Tibial artery (tissue), 4 donors: ENCODE measurements around the gene GRHL3.

Source experiments
- DNase-seq, 2 donors: peaks; one replicate each; pipeline ENCODE4 v3.0.0-alpha.2; 2019
- H3K27ac ChIP-seq, 2 donors: fragments of 200-600 bp; sonication (generic) in 1 of 2; 1 replicate in 1 of 2; 2 replicates in 1 of 2; pipeline ENCODE4 v1.5.1; 2018 to 2019; ENCODE audit warnings: mild to moderate bottlenecking in 1 of 2
- H3K27me3 ChIP-seq, 2 donors: fragments of 200-600 bp; sonication (generic) in 1 of 2; one replicate each; pipeline versions ENCODE4 v1.5.1 to v1.6.0; 2016 to 2019
- H3K36me3 ChIP-seq, 3 donors: fragments of 200-600 bp; sonication (generic) in 2 of 3; one replicate each; pipeline ENCODE4 v1.5.1; 2016 to 2019; ENCODE audit warnings: mild to moderate bottlenecking in 2 of 3
- H3K4me1 ChIP-seq, 4 donors: fragments of 200-600 bp; sonication (generic) in 2 of 4; 1 replicate in 3 of 4; 2 replicates in 1 of 4; pipeline ENCODE4 v1.5.1; 2016 to 2019
- H3K4me3 ChIP-seq, 2 donors: fragments of 200-600 bp; sonication (generic) in 1 of 2; 1 replicate in 1 of 2; 2 replicates in 1 of 2; pipeline ENCODE4 v1.5.1; 2018 to 2019; ENCODE audit warnings: mild to moderate bottlenecking in 2 of 2
- H3K9me3 ChIP-seq, 3 donors: fragments of 200-600 bp; sonication (generic) in 1 of 3; one replicate each; pipeline ENCODE4 v1.5.1; 2016 to 2019
- CTCF ChIP-seq, 2 experiments: fragments of 200-600 bp in 1 of 2; fragments of 450-650 bp in 1 of 2; IDR thresholded peaks; one replicate each; pipeline ENCODE4 v1.5.1; 2017 to 2019; ENCODE audit warnings: antibody characterized with exemption in 2 of 2, mild to moderate bottlenecking in 1 of 2, moderate library complexity in 1 of 2
- intact Hi-C: fragments of 100-400 bp; cut with DNase I; formaldehyde crosslinking; loops from one replicate; pipeline ENCODE4 v1.15.0; 2023; ENCODE audit warnings: low total_unique reads

GRHL3 gene

GRCh38 chr1:24382165-24382577 lies 63.0 kb downstream of the GRHL3 start:
- Histone ChIP-seq H3K27me3 (peaks cover 0 to under 1% of the 10 kb centered on the region in 2 donors), H3K4me3 (no peak overlapping the region), H3K9me3 (no peaks in the 10 kb centered on the region), H3K27ac (no peak overlapping the region), H3K4me1 (no peaks in the 10 kb centered on the region), H3K36me3 (peaks cover 0 to 7% (median 0%) of the 10 kb centered on the region in 3 donors)
- no peak for DNase-seq
- intact Hi-C loops, result no loop called here
- TF ChIP-seq CTCF (IDR thresholded peaks at IDR 0.05), result no peak

GRCh38 chr1:24383381-24383940 lies 64.3 kb downstream of the GRHL3 start:
- Histone ChIP-seq H3K9me3 (no peaks in the 10 kb centered on the region), H3K4me3 (no peak overlapping the region), H3K27me3 (peaks cover 0 to 5% of the 10 kb centered on the region in 2 donors), H3K36me3 (peaks cover 0 to 7% (median 0%) of the 10 kb centered on the region in 3 donors), H3K27ac (no peak overlapping the region), H3K4me1 (no peaks in the 10 kb centered on the region)
- no peak for TF ChIP-seq CTCF (IDR thresholded peaks at IDR 0.05)
- intact Hi-C loops, result no loop called here
- DNase-seq, result no peak

GRCh38 chr1:24384251-24385090 lies 65.3 kb downstream of the GRHL3 start:
- no peak overlapping the region for H3K27ac ChIP-seq
- H3K9me3 ChIP-seq, result no peaks in the 10 kb centered on the region
- H3K36me3 ChIP-seq, result no peaks in the 10 kb centered on the region
- H3K4me3 ChIP-seq, result no peak overlapping the region
- no peak for DNase-seq
- no peak for TF ChIP-seq CTCF (IDR thresholded peaks at IDR 0.05)
- intact Hi-C loops, result no loop called here
- H3K27me3 ChIP-seq, result peaks cover 0 to 5% of the 10 kb centered on the region in 2 donors
- H3K4me1 ChIP-seq, result no peaks in the 10 kb centered on the region

- Histone ChIP-seq H3K27me3 (peaks cover 0 to 5% of the 10 kb centered on the region in 2 donors), H3K36me3 (no peaks in the 10 kb centered on the region), H3K4me1 (no peaks in the 10 kb centered on the region), H3K9me3 (no peaks in the 10 kb centered on the region), H3K27ac (no peak overlapping the region), H3K4me3 (no peak overlapping the region)
- intact Hi-C loops, result no loop called here
- DNase-seq, result no peak
- no peak for TF ChIP-seq CTCF (IDR thresholded peaks at IDR 0.05)
Measured at GRCh38 chr1:24385160-24385940, 66.2 kb downstream of the GRHL3 start.

GRCh38 chr1:24386241-24386640 lies 67.1 kb downstream of the GRHL3 start:
- Histone ChIP-seq H3K36me3 (no peaks in the 10 kb centered on the region), H3K9me3 (no peaks in the 10 kb centered on the region), H3K27ac (no peak overlapping the region), H3K27me3 (peaks cover 0 to 5% of the 10 kb centered on the region in 2 donors), H3K4me3 (no peak overlapping the region), H3K4me1 (no peaks in the 10 kb centered on the region)
- no peak for DNase-seq
- intact Hi-C loops, result no loop called here
- no peak for TF ChIP-seq CTCF (IDR thresholded peaks at IDR 0.05)
